Chondrocyte (in vitro differentiated cells): ENCODE results near the gene ICOS. TPM values are rescaled to one million over a fixed set of nuclear protein-coding genes. Genes with fewer than 3 reads are reported as not detected.

Experiments
- DNase-seq: peaks from one replicate; pipeline ENCODE4 v3.0.0; 2021; ENCODE audit warnings: mixed read lengths, low spot score
- H3K27ac Mint-ChIP-seq: one replicate; pipeline ENCODE4 v1.8.0; 2021; ENCODE audit warnings: mild to moderate bottlenecking, moderate library complexity, mixed read lengths; ENCODE audit not compliant: unreplicated experiment
- H3K27me3 Mint-ChIP-seq: 2 replicates; pipeline ENCODE4 v1.8.0; 2021; ENCODE audit warnings: low read depth, mixed read lengths
- H3K36me3 Mint-ChIP-seq: 2 replicates; pipeline ENCODE4 v1.8.0; 2021; ENCODE audit warnings: low read depth, mixed read lengths
- H3K4me1 Mint-ChIP-seq: 2 replicates; pipeline ENCODE4 v1.8.0; 2021; ENCODE audit warnings: low read depth, mild to moderate bottlenecking, mixed read lengths
- H3K4me3 Mint-ChIP-seq: one replicate; pipeline ENCODE4 v1.8.0; 2021; ENCODE audit warnings: mild to moderate bottlenecking, moderate library complexity, mixed read lengths; ENCODE audit not compliant: unreplicated experiment
- H3K9me3 Mint-ChIP-seq: 2 replicates; pipeline ENCODE4 v1.8.0; 2021; ENCODE audit warnings: low read depth, mixed read lengths
- CTCF ChIP-seq: fragments of 200-600 bp; sonication (generic); IDR thresholded peaks from 2 replicates; pipeline ENCODE4 v1.5.0; 2021; ENCODE audit warnings: antibody characterized with exemption, mild to moderate bottlenecking, moderate library complexity
- total RNA-seq: library from RNA; stranded (reverse); gene quantifications from 3 replicates; pipeline ENCODE4 v1.2.1, GENCODE V29; 2021

Gene ICOS
- total RNA-seq, 1 donor from 2014 or later: not detected

DNA sequence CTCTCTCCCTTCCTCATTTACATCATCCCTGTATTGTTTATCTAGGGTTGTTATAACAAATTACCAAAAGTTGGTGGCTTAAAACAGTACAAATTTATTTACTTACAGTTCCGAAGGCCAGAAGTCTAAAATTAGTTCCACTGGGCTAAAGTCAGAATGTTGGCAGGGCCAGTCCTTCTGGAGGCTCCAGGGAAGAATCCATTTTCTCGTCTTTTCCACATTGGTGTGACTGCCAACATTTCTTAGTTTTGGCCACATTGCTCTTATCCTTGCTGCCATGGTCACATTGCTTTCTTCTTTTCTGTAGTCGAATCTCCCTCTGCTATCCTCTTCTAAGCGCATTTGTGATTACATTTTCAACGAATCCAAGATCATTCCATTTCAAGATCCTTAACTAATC lies 34.7 kb downstream of the ICOS start:
- Mint-ChIP-seq H3K27me3 (peaks cover 29% of the 10 kb centered on the region), H3K27ac (no peak overlapping the region), H3K4me1 (peaks cover 10% of the 10 kb centered on the region), H3K36me3 (no peaks in the 10 kb centered on the region), H3K9me3 (peaks cover 3% of the 10 kb centered on the region), H3K4me3 (no peak overlapping the region)
- TF ChIP-seq CTCF: no peak
- no peak for DNase-seq

DNA sequence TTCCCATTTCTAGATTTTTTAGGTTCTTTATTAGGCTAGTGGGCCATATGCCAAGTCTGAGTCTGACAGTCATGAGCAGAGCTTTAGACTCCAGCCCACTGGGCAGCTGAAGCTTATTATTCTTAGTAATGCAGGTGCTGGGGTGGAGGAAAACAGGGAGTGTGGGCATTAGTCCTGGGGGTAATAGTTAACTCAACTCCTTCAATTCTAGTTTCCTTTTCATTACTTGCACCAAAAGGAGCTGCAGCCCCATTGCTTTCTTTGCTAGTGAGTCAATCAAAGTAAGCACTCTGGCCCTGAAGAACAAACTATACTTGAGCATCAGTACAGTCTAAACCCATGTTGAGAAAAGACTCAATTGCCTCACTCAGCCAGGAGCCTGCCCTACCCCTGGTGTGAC lies 35.5 kb downstream of the ICOS start:
- Mint-ChIP-seq H3K4me1 (peaks cover 10% of the 10 kb centered on the region), H3K27ac (no peak overlapping the region), H3K27me3 (peaks cover 29% of the 10 kb centered on the region), H3K9me3 (peaks cover 3% of the 10 kb centered on the region), H3K4me3 (no peak overlapping the region), H3K36me3 (no peaks in the 10 kb centered on the region)
- DNase-seq: no peak
- TF ChIP-seq CTCF: no peak

DNA sequence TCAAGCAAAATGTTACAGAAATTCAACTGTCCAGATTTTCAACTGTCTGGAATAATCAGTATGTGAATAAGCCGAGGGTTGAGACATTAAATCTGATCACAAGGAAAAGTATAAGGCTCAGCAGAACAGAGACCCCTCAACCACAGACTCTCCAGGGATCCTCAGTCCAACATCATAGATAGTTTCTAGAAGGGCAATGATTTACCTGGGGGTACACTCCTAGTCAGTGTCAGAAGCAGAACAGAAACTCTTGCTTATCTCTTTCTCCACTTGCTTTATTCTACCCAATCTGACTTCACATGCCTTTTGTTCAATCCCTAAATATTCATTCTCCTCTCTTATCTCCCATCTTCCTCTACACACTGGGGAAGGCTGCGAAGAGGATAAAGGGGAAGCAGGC lies 36.4 kb downstream of the ICOS start:
- H3K27me3 Mint-ChIP-seq: peaks cover 29% of the 10 kb centered on the region
- H3K27ac Mint-ChIP-seq: no peak overlapping the region
- H3K9me3 Mint-ChIP-seq: peaks cover 3% of the 10 kb centered on the region
- no peaks in the 10 kb centered on the region for H3K36me3 Mint-ChIP-seq
- no peak for TF ChIP-seq CTCF
- H3K4me3 Mint-ChIP-seq: no peak overlapping the region
- no peak for DNase-seq
- H3K4me1 Mint-ChIP-seq: peaks cover 10% of the 10 kb centered on the region

DNA sequence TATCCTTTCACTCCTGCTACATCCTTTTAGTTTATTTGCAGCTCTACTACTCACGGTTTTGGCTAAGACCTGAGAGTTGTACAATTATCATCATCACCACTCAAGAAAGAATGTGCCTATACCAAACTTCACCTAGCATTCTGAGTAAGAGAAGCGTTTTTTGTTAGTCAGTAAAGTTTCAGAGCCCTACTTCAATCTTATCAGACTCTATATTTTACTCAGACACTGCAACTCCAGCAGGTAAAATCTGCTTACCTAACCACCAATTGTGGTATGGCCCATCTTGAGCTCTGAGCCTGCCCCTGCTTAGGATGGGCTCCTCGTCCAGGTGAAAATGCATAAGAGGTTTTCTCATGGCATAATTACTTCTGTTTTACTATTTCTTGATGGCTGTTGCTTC lies 37.1 kb downstream of the ICOS start:
- Mint-ChIP-seq H3K36me3 (no peaks in the 10 kb centered on the region), H3K27me3 (peaks cover 26% of the 10 kb centered on the region), H3K4me3 (no peak overlapping the region), H3K27ac (no peak overlapping the region), H3K4me1 (peaks cover 10% of the 10 kb centered on the region), H3K9me3 (peaks cover 3% of the 10 kb centered on the region)
- no peak for DNase-seq
- TF ChIP-seq CTCF: no peak

- H3K36me3 Mint-ChIP-seq: no peaks in the 10 kb centered on the region
- H3K4me1 Mint-ChIP-seq: peaks cover 10% of the 10 kb centered on the region
- no peak overlapping the region for H3K27ac Mint-ChIP-seq
- no peaks in the 10 kb centered on the region for H3K9me3 Mint-ChIP-seq
- H3K4me3 Mint-ChIP-seq: no peak overlapping the region
- peaks cover 20% of the 10 kb centered on the region for H3K27me3 Mint-ChIP-seq
- DNase-seq: no peak
- TF ChIP-seq CTCF: no peak
Measured at GRCh38 chr2:203975912-203976311, 39.3 kb downstream of the ICOS start.
